Measurements from ENCODE around the gene IL1R1. TPM values are rescaled to one million over a fixed set of nuclear protein-coding genes. Genes with fewer than 3 reads are reported as not detected.
A peak's percentile ranks its signal among the peaks of the same experiment; 100 is the strongest.
"Not testable (repeated sequence)": the region's sequence is repeated elsewhere in the genome, so short reads cannot be mapped to it uniquely, and the experiment has no call there.

IL1R1 gene
- total RNA-seq, 1 donor from 2014 or later, result 79.6 TPM

- intact Hi-C loops (cut with DNase I), result no loop called here
- TF ChIP-seq POLR2A (IDR thresholded peaks at IDR 0.05), result no peak
- TF ChIP-seq POLR2AphosphoS5 (IDR thresholded peaks at IDR 0.05; ENCODE audit: insufficient read depth in 1 of 2, low read depth in 1 of 2), result no peak
- TF ChIP-seq CTCF (IDR thresholded peaks at IDR 0.05), result no peak
- Histone ChIP-seq H3K4me3 (no peak overlapping the region), H3K27ac (peak overlapping the region; percentile 83), H3K4me1 (peaks cover 31% of the 10 kb centered on the region), H3K27me3 (no peaks in the 10 kb centered on the region), H3K36me3 (no peaks in the 10 kb centered on the region), H3K9me3 (no peaks in the 10 kb centered on the region)
- no peak for DNase-seq (ENCODE audit: extremely low spot score in 2 of 2)
Observed at GRCh38 chr2:102103284-102103683, 39.3 kb upstream of the IL1R1 start.

- peak overlapping the region; percentile 83 for H3K27ac ChIP-seq
- no peak for DNase-seq (ENCODE audit: extremely low spot score in 2 of 2)
- TF ChIP-seq POLR2A (IDR thresholded peaks at IDR 0.05) (no peak), CTCF (IDR thresholded peaks at IDR 0.05) (no peak), POLR2AphosphoS5 (IDR thresholded peaks at IDR 0.05; ENCODE audit: insufficient read depth in 1 of 2, low read depth in 1 of 2) (peak; percentile 23 to 37)
- H3K4me1 ChIP-seq, result peaks cover 28% of the 10 kb centered on the region
- intact Hi-C loops (cut with DNase I), result no loop called here
- H3K36me3 ChIP-seq, result no peaks in the 10 kb centered on the region
- no peaks in the 10 kb centered on the region for H3K27me3 ChIP-seq
- H3K9me3 ChIP-seq, result no peaks in the 10 kb centered on the region
- peak overlapping the region; percentile 38 to 40 for H3K4me3 ChIP-seq
Observed at GRCh38 chr2:102103992-102104871, 38.3 kb upstream of the IL1R1 start.

DNA sequence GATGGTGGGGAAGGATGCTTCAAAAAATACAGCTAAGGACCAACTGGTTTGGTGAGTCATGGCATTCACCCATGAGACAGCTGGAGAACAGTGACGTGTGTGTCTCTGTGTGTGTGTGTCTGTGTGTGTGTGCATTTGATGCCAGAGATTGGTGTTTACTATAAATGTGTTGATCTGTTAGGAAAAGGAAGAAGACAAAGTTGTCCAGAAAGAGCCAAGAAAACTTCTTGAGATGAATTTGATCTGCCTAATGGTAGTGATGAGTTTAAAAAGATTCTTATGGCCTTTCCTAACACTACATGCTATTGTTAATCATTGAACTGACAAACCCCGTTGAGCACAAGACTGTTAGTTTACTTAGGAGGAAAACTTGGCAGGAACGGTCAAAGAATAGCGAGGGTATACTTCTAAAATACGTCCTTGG is 36.4 kb upstream of the IL1R1 start:
- H3K27ac ChIP-seq, result peak overlapping the region; percentile 83
- intact Hi-C loops (cut with DNase I), result no loop called here
- no peak for DNase-seq (ENCODE audit: extremely low spot score in 2 of 2)
- TF ChIP-seq CTCF (IDR thresholded peaks at IDR 0.05) (no peak), POLR2AphosphoS5 (IDR thresholded peaks at IDR 0.05; ENCODE audit: insufficient read depth in 1 of 2, low read depth in 1 of 2) (no peak), POLR2A (IDR thresholded peaks at IDR 0.05) (no peak)
- no peaks in the 10 kb centered on the region for H3K27me3 ChIP-seq
- no peak overlapping the region for H3K4me3 ChIP-seq
- peaks cover 19% of the 10 kb centered on the region for H3K4me1 ChIP-seq
- no peaks in the 10 kb centered on the region for H3K9me3 ChIP-seq
- H3K36me3 ChIP-seq, result no peaks in the 10 kb centered on the region

GRCh38 chr2:102106813-102107740 is 35.5 kb upstream of the IL1R1 start:
- H3K36me3 ChIP-seq; H3K27ac ChIP-seq; H3K27me3 ChIP-seq; intact Hi-C loops (cut with DNase I); DNase-seq (ENCODE audit: extremely low spot score in 2 of 2); H3K4me3 ChIP-seq; H3K9me3 ChIP-seq: not testable (repeated sequence)
- peaks cover 19% of the 10 kb centered on the region for H3K4me1 ChIP-seq

DNA sequence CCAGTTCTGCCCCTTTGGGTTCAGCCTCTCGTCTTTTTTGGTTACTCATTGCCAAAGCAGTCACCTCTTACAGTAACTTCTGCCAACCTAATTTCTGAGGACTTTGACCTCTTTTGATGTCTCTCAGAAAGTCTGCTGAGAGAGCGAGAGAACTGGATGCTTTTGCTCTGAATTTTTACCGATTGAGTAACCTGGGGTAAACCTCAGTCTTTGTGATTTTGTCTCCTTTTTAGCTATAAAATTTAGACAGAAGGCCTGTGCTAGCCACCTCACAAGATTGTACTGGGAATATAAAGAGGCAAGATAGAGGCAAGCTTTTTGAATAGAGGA is 34.8 kb upstream of the IL1R1 start:
- Histone ChIP-seq H3K4me3 (no peak overlapping the region), H3K27me3 (no peaks in the 10 kb centered on the region), H3K27ac (no peak overlapping the region), H3K9me3 (no peaks in the 10 kb centered on the region), H3K4me1 (peaks cover 19% of the 10 kb centered on the region), H3K36me3 (no peaks in the 10 kb centered on the region)
- DNase-seq (ENCODE audit: extremely low spot score in 2 of 2), result no peak
- TF ChIP-seq POLR2AphosphoS5 (IDR thresholded peaks at IDR 0.05; ENCODE audit: insufficient read depth in 1 of 2, low read depth in 1 of 2) (no peak), POLR2A (IDR thresholded peaks at IDR 0.05) (no peak), CTCF (IDR thresholded peaks at IDR 0.05) (no peak)
- intact Hi-C loops (cut with DNase I), result no loop called here
